MCF 10A (cell line): ENCODE results near the gene CGB7. TPM values are rescaled to one million over a fixed set of nuclear protein-coding genes. Genes with fewer than 3 reads are reported as not detected.
"Not testable (repeated sequence)": the region's sequence is repeated elsewhere in the genome, so short reads cannot be mapped to it uniquely, and the experiment has no call there.

Experiments
- BruUV-seq: library from RNA; stranded (reverse); fragments of 400-500 nt; replicated peaks from 2 replicates; lab custom pipeline; 2021; lab: Mats Ljungman, UMichigan
- CTCF ChIA-PET: fragments of 300-600 bp; sonication (Branson Sonifier 250); formaldehyde crosslinking; extraction: SDS; loops from one replicate; lab custom pipeline; 2021; ENCODE audit warnings: antibody characterized with exemption, inconsistent platforms; lab: Yijun Ruan, JAX
- POLR2A ChIA-PET: fragments of 300-600, 350-650 bp; sonication (Branson Sonifier 250); formaldehyde crosslinking; extraction: SDS; loops from one replicate; lab custom pipeline; 2020; ENCODE audit warnings: antibody characterized with exemption, inconsistent platforms; lab: Yijun Ruan, JAX
- DNase-seq: peaks from one replicate; pipeline ENCODE4 v3.0.0-alpha.2; 2018; ENCODE audit not compliant: unreplicated experiment
- H3K27ac Mint-ChIP-seq: one replicate; pipeline ENCODE4 v1.8.0; 2022; ENCODE audit warnings: mild to moderate bottlenecking, low read depth, mixed read lengths; ENCODE audit not compliant: unreplicated experiment
- H3K27me3 Mint-ChIP-seq: one replicate; pipeline ENCODE4 v1.8.0; 2022; ENCODE audit warnings: mixed read lengths; ENCODE audit not compliant: insufficient read depth, unreplicated experiment
- H3K36me3 Mint-ChIP-seq: one replicate; pipeline ENCODE4 v1.8.0; 2022; ENCODE audit warnings: mild to moderate bottlenecking, moderate library complexity, mixed read lengths; ENCODE audit not compliant: insufficient read depth, unreplicated experiment
- H3K4me1 Mint-ChIP-seq: one replicate; pipeline ENCODE4 v1.8.0; 2022; ENCODE audit warnings: mixed read lengths; ENCODE audit not compliant: insufficient read depth, unreplicated experiment
- H3K4me3 Mint-ChIP-seq: one replicate; pipeline ENCODE4 v1.8.0; 2022; ENCODE audit warnings: mild to moderate bottlenecking, moderate library complexity, mixed read lengths; ENCODE audit not compliant: unreplicated experiment
- H3K9me3 Mint-ChIP-seq: one replicate; pipeline ENCODE4 v1.8.0; 2022; ENCODE audit warnings: mixed read lengths; ENCODE audit not compliant: unreplicated experiment
- intact Hi-C: fragments of 100-400 bp; cut with micrococcal nuclease; formaldehyde crosslinking; loops from 2 replicates; pipeline ENCODE4 v1.14.1; 2022
- total RNA-seq: library from RNA; stranded (reverse); gene quantifications from 2 replicates; pipeline ENCODE4 v1.2.3, GENCODE V29; 2022
- TF ChIP-seq, protein P1 (sequence below): fragments of 200-600 bp; IDR thresholded peaks from one replicate; pipeline ENCODE4 v1.8.0; 2022; ENCODE audit warnings: antibody characterized with exemption, mild to moderate bottlenecking; ENCODE audit not compliant: unreplicated experiment

The CGB7 gene
- total RNA-seq, 1 experiment from 2014 or later = 2.5 TPM

GRCh38 chr19:49036815-49037214, 20.7 kb downstream of the CGB7 start, which contains the start of gene CGB1:
Gene CGB1 (minus strand): TSS chr19:49036895. CDS start chr19:49036711, 184 bp downstream.
- CTCF ChIA-PET, H3K27ac Mint-ChIP-seq, BruUV-seq, H3K4me1 Mint-ChIP-seq, H3K4me3 Mint-ChIP-seq, H3K36me3 Mint-ChIP-seq, H3K9me3 Mint-ChIP-seq, H3K27me3 Mint-ChIP-seq, intact Hi-C loops, POLR2A ChIA-PET, DNase-seq: not testable (repeated sequence)
- TF ChIP-seq, protein P1, sequence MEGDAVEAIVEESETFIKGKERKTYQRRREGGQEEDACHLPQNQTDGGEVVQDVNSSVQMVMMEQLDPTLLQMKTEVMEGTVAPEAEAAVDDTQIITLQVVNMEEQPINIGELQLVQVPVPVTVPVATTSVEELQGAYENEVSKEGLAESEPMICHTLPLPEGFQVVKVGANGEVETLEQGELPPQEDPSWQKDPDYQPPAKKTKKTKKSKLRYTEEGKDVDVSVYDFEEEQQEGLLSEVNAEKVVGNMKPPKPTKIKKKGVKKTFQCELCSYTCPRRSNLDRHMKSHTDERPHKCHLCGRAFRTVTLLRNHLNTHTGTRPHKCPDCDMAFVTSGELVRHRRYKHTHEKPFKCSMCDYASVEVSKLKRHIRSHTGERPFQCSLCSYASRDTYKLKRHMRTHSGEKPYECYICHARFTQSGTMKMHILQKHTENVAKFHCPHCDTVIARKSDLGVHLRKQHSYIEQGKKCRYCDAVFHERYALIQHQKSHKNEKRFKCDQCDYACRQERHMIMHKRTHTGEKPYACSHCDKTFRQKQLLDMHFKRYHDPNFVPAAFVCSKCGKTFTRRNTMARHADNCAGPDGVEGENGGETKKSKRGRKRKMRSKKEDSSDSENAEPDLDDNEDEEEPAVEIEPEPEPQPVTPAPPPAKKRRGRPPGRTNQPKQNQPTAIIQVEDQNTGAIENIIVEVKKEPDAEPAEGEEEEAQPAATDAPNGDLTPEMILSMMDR = peak; percentile 54

- CTCF ChIA-PET, POLR2A ChIA-PET, DNase-seq, H3K27me3 Mint-ChIP-seq, H3K27ac Mint-ChIP-seq, H3K4me3 Mint-ChIP-seq, H3K4me1 Mint-ChIP-seq, BruUV-seq, H3K36me3 Mint-ChIP-seq, H3K9me3 Mint-ChIP-seq, intact Hi-C loops: not testable (repeated sequence)
- TF ChIP-seq, protein P1 = peak; percentile 42
Measured at GRCh38 chr19:49031642-49032301, 25.8 kb downstream of the CGB7 start, which contains the start of gene CGB2. Gene CGB2 (plus strand): TSS chr19:49031890. CDS start chr19:49032096, 206 bp downstream.

GRCh38 chr19:49030323-49030722, 27.2 kb downstream of the CGB7 start:
- H3K9me3 Mint-ChIP-seq, H3K4me3 Mint-ChIP-seq, intact Hi-C loops, H3K27ac Mint-ChIP-seq, H3K36me3 Mint-ChIP-seq, BruUV-seq, POLR2A ChIA-PET, DNase-seq, H3K27me3 Mint-ChIP-seq, H3K4me1 Mint-ChIP-seq: not testable (repeated sequence)
- CTCF ChIA-PET = interaction anchor here (0.6 to 0.7 kb wide), 2 partner anchors 27 to 1275 kb away, joined by 3 read pairs; partner anchors contain the start of gene CGB7

GRCh38 chr19:49029749-49030148, 27.8 kb downstream of the CGB7 start:
- H3K4me3 Mint-ChIP-seq, DNase-seq, BruUV-seq: not testable (repeated sequence)

GRCh38 chr19:49028686-49029085, 28.9 kb downstream of the CGB7 start:
- H3K4me1 Mint-ChIP-seq, H3K4me3 Mint-ChIP-seq, H3K9me3 Mint-ChIP-seq, POLR2A ChIA-PET, H3K27me3 Mint-ChIP-seq, H3K36me3 Mint-ChIP-seq, intact Hi-C loops, BruUV-seq, H3K27ac Mint-ChIP-seq, DNase-seq, CTCF ChIA-PET: not testable (repeated sequence)

More at GRCh38 chr19:49029749-49030148, 27.8 kb downstream of the CGB7 start:
- H3K9me3 Mint-ChIP-seq, POLR2A ChIA-PET, H3K4me1 Mint-ChIP-seq, H3K27ac Mint-ChIP-seq, H3K27me3 Mint-ChIP-seq, intact Hi-C loops, H3K36me3 Mint-ChIP-seq: not testable (repeated sequence)
- CTCF ChIA-PET = interaction anchor here (0.6 to 0.7 kb wide), 2 partner anchors 28 to 1274 kb away, joined by 3 read pairs; partner anchors contain the start of gene CGB7

GRCh38 chr19:49025599-49025998, 31.9 kb downstream of the CGB7 start:
- H3K27me3 Mint-ChIP-seq, H3K27ac Mint-ChIP-seq, H3K36me3 Mint-ChIP-seq, H3K4me3 Mint-ChIP-seq, BruUV-seq, POLR2A ChIA-PET, H3K9me3 Mint-ChIP-seq, intact Hi-C loops, CTCF ChIA-PET, DNase-seq: not testable (repeated sequence)
- H3K4me1 Mint-ChIP-seq = peaks cover 15% of the 10 kb centered on the region

DNA sequence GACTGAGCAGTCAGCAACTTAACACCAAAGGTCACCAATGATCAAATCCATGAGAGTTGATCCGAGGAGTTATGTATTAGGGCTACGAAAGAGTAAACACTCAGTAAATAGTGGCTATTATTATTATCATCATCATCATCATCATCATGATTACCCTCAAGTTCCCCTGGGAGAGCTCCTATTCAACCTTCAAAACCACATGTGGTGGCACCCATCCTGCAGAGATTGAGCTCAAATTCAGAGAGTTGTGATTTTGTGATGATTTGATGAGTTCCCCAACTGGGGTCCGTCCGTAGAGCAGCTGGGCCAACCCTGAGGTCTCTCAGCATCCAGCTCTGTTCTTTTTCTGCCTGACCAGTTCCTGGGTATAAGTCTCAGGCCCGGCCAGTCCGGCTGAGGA, 32.5 kb downstream of the CGB7 start:
- H3K27me3 Mint-ChIP-seq, POLR2A ChIA-PET, H3K36me3 Mint-ChIP-seq, H3K9me3 Mint-ChIP-seq, CTCF ChIA-PET, H3K4me3 Mint-ChIP-seq, intact Hi-C loops, H3K27ac Mint-ChIP-seq, BruUV-seq, DNase-seq: not testable (repeated sequence)
- H3K4me1 Mint-ChIP-seq = peaks cover 15% of the 10 kb centered on the region
